Measurements from ENCODE around the gene RAVER1.

DNA sequence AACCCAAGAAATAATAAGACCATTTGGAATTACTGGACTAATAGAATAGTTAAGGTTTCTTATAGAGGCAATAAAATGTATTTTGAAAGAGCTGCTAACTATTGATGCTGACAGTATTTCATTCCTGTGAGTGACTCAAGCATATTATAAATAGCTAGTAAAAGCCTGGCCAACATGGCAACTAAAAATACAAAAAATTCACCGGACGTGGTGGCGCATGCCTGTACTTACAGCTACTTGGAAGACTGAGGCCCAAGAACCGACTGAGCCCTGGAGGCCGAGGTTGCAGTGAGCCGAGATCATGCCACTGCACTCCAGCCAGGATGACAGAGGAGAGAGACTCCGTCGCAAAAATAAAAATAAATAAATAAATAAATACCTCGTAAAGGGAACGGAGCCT lies 11.5 kb upstream of the RAVER1 start:
- TF ChIP-seq, protein P1, sequence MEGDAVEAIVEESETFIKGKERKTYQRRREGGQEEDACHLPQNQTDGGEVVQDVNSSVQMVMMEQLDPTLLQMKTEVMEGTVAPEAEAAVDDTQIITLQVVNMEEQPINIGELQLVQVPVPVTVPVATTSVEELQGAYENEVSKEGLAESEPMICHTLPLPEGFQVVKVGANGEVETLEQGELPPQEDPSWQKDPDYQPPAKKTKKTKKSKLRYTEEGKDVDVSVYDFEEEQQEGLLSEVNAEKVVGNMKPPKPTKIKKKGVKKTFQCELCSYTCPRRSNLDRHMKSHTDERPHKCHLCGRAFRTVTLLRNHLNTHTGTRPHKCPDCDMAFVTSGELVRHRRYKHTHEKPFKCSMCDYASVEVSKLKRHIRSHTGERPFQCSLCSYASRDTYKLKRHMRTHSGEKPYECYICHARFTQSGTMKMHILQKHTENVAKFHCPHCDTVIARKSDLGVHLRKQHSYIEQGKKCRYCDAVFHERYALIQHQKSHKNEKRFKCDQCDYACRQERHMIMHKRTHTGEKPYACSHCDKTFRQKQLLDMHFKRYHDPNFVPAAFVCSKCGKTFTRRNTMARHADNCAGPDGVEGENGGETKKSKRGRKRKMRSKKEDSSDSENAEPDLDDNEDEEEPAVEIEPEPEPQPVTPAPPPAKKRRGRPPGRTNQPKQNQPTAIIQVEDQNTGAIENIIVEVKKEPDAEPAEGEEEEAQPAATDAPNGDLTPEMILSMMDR (IDR thresholded peaks at IDR 0.05 in 4 of 5, conservative IDR thresholded peaks at IDR 0.05 in 1 of 5): no peak
- no peak for TF ChIP-seq POLR2A (IDR thresholded peaks at IDR 0.05)

Measured in gastrocnemius medialis (tissue), 4 donors.